WI38 (cell line): ENCODE data around the gene BGN.

Experiments
- H3K4me3 ChIP-seq: 2 replicates; pipeline ENCODE4 v1.5.1; 2011; ENCODE audit warnings: low read depth, mild to moderate bottlenecking, control low read depth, low read length
- CTCF ChIP-seq: IDR thresholded peaks from 2 replicates; pipeline ENCODE4 v1.5.1; 2012; ENCODE audit warnings: low read depth, mild to moderate bottlenecking, control low read depth, low read length

The BGN gene

GRCh38 chrX:153456161-153456560 lies 38.6 kb upstream of the BGN start:
- H3K4me3 ChIP-seq = no peak overlapping the region
- TF ChIP-seq CTCF = no peak

GRCh38 chrX:153456704-153457103 lies 38.1 kb upstream of the BGN start:
- H3K4me3 ChIP-seq = no peak overlapping the region
- no peak for TF ChIP-seq CTCF

- TF ChIP-seq CTCF = no peak
Measured at GRCh38 chrX:153457136-153457825, 37.5 kb upstream of the BGN start.

GRCh38 chrX:153457827-153458466 lies 36.8 kb upstream of the BGN start:
- no peak overlapping the region for H3K4me3 ChIP-seq
- TF ChIP-seq CTCF = no peak

More at GRCh38 chrX:153457136-153457825, 37.5 kb upstream of the BGN start:
- H3K4me3 ChIP-seq = no peak overlapping the region

- TF ChIP-seq CTCF = no peak
- no peak overlapping the region for H3K4me3 ChIP-seq
Measured at GRCh38 chrX:153458476-153458875, 36.3 kb upstream of the BGN start.

- TF ChIP-seq CTCF = no peak
- no peak overlapping the region for H3K4me3 ChIP-seq
Measured at GRCh38 chrX:153459986-153460385, 34.8 kb upstream of the BGN start.

- H3K4me3 ChIP-seq = no peak overlapping the region
- TF ChIP-seq CTCF = peak; percentile 64
Measured at GRCh38 chrX:153460826-153461225, 34.0 kb upstream of the BGN start.
